ENCODE results near the gene AGAP1. TPM values are rescaled to one million over a fixed set of nuclear protein-coding genes. Genes with fewer than 3 reads are reported as not detected.

Gene AGAP1
- total RNA-seq, 6 experiments from 2014 or later: 8.1 to 11.2 (median 9.8) TPM

GRCh38 chr2:235806986-235807750 is 313.3 kb downstream of the AGAP1 start:
- no peak overlapping the region for H3K4me3 ChIP-seq
- intact Hi-C loops (cut with DNase I): no loop called here

GRCh38 chr2:235808366-235808765 is 314.5 kb downstream of the AGAP1 start:
- Histone ChIP-seq H3K4me3 (no peak overlapping the region), H3K9me3 (no peaks in the 10 kb centered on the region), H3K27ac (no peak overlapping the region), H3K27me3 (no peaks in the 10 kb centered on the region), H3K36me3 (peaks cover 0 to 10% (median 0%) of the 10 kb centered on the region in 4 donors), H3K4me1 (no peaks in the 10 kb centered on the region)
- intact Hi-C loops (cut with DNase I): no loop called here
- WGBS (ENCODE audit: insufficient coverage, low coverage, low lambda C conversion rate, missing lambda C conversion rate): 96% methylated on average over 5 of the region's 10 CpGs
- TF ChIP-seq POLR2A (IDR thresholded peaks at IDR 0.05) (no peak), CTCF (IDR thresholded peaks at IDR 0.05) (no peak)
- DNase-seq: no peak
- ATAC-seq: no peak

More at GRCh38 chr2:235806986-235807750, 313.3 kb downstream of the AGAP1 start:
- no peaks in the 10 kb centered on the region for H3K27me3 ChIP-seq
- DNase-seq: no peak
- no peak overlapping the region for H3K27ac ChIP-seq
- no peak for ATAC-seq
- peaks cover 0 to 6% (median 0%) of the 10 kb centered on the region in 4 donors for H3K36me3 ChIP-seq
- TF ChIP-seq CTCF (IDR thresholded peaks at IDR 0.05) (no peak), POLR2A (IDR thresholded peaks at IDR 0.05) (no peak)
- no peaks in the 10 kb centered on the region for H3K4me1 ChIP-seq
- 86% methylated on average over 24 of the region's 29 CpGs for WGBS (ENCODE audit: insufficient coverage, low coverage, low lambda C conversion rate, missing lambda C conversion rate)
- H3K9me3 ChIP-seq: no peaks in the 10 kb centered on the region

- intact Hi-C loops (cut with DNase I): no loop called here
- WGBS (ENCODE audit: insufficient coverage, low coverage, low lambda C conversion rate, missing lambda C conversion rate): 77% methylated on average over 3 of the region's 10 CpGs
- no peak for TF ChIP-seq CTCF (IDR thresholded peaks at IDR 0.05)
- no peak for TF ChIP-seq POLR2A (IDR thresholded peaks at IDR 0.05)
- H3K27me3 ChIP-seq: no peaks in the 10 kb centered on the region
- ATAC-seq (no peak), DNase-seq (no peak)
- peaks cover 0 to 10% (median 0%) of the 10 kb centered on the region in 4 donors for H3K36me3 ChIP-seq
- H3K4me3 ChIP-seq: no peak overlapping the region
- H3K27ac ChIP-seq: no peak overlapping the region
- no peaks in the 10 kb centered on the region for H3K4me1 ChIP-seq
- H3K9me3 ChIP-seq: no peaks in the 10 kb centered on the region
Measured at GRCh38 chr2:235810252-235810651, 316.4 kb downstream of the AGAP1 start.

- WGBS (ENCODE audit: insufficient coverage, low coverage, low lambda C conversion rate, missing lambda C conversion rate): 91% methylated on average over 10 of the region's 10 CpGs
- intact Hi-C loops (cut with DNase I): no loop called here
- Histone ChIP-seq H3K4me1 (no peaks in the 10 kb centered on the region), H3K27ac (no peak overlapping the region), H3K4me3 (no peak overlapping the region), H3K36me3 (peaks cover 0 to 10% (median 0%) of the 10 kb centered on the region in 4 donors), H3K27me3 (no peaks in the 10 kb centered on the region), H3K9me3 (no peaks in the 10 kb centered on the region)
- ATAC-seq (no peak), DNase-seq (no peak)
- TF ChIP-seq POLR2A (IDR thresholded peaks at IDR 0.05) (no peak), CTCF (IDR thresholded peaks at IDR 0.05) (no peak)
Measured at GRCh38 chr2:235810846-235811245, 317.0 kb downstream of the AGAP1 start.

All from right lobe of liver (tissue), 6 donors.